Stimulated activated naive CD8-positive, alpha-beta T cell treated with anti-CD3 and anti-CD28 coated beads, Interleukin-15, Interleukin-2, amounts not matched to agents 100 U/mL and 50 U/mL, for 24 hours (primary cell): Measurements from ENCODE around the gene KCNJ14.

Experiments
- ATAC-seq: fragments of 150-1000 bp; cut with Tn5 transposase; one replicate; pipeline ENCODE4 v1.10.0; 2021
- DNase-seq: peaks from one replicate; pipeline ENCODE4 v3.0.0; 2021

KCNJ14 gene

DNA sequence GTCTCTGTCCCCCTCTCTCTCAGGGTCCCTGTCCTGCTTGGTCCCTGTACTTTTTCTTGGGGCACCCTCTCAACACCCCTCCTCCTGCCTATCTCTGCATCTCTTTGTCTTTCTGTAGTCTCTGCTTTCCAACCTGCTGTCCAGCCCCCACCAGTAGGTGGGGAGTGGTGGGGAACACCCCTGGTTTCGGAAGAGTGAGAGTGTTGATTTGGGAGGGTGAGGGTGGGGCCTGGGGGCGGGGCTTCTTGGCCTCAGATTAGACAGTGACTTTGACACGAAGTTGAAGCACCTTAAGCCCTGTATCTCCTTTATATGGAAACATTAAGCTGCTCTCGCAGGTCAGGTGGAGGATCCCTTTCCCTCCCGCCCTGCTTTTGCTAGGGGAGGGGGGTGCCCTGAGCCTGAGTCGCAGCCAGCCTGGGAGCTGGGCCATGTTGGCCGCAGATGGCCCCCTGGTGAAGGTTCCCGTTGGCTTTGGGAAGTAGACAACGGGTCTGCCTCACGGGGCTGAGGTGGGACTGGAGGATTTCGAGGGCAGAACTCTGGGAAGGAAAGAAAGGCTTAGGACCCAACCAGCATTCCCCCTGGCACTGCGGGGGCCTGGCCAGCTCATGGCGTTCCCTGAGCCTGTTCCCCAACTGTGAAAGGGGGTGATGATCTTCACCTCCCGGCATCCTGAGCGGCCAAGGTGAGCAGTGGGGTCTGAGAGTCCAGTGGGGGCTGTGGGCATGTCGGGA, at the start of gene KCNJ14:
KCNJ14 (plus strand) TSS at position 404 of the 737 bp plus-strand sequence. CDS start 6,151 bp downstream, outside the sequence.
- DNase-seq: no peak
- ATAC-seq: no peak

GRCh38 chr19:48405850-48406249, 49.5 kb upstream of the KCNJ14 start:
- ATAC-seq (no peak), DNase-seq (no peak)

- ATAC-seq (no peak), DNase-seq (no peak)
Measured at GRCh38 chr19:48413879-48414587, 41.3 kb upstream of the KCNJ14 start.

DNA sequence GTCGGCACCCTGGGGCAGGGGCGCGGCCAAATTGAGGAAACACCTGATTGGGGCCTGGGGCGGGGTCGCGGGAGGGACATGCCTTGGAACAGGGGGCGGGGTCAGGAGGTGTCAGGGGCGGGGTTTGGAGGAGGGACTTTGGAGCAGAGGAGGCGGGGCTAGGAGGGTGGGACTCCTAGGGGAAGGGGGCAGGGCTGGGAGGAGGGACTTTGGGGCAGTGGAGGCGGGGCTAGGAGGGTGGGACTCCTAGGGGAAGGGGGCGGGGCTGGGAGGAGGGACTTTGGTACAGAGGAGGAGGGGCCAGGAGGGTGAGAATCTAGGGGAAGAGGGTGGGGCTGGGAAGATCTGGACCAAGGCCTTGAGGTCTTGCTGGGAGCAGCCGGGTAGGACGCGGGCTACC, 40.0 kb upstream of the KCNJ14 start:
- peak; percentile 81 for DNase-seq
- ATAC-seq: peak; percentile 39

- ATAC-seq (no peak), DNase-seq (no peak)
Measured at GRCh38 chr19:48415806-48416221, 39.6 kb upstream of the KCNJ14 start.

GRCh38 chr19:48417421-48417820, 38.0 kb upstream of the KCNJ14 start:
- DNase-seq: no peak
- ATAC-seq: no peak

DNA sequence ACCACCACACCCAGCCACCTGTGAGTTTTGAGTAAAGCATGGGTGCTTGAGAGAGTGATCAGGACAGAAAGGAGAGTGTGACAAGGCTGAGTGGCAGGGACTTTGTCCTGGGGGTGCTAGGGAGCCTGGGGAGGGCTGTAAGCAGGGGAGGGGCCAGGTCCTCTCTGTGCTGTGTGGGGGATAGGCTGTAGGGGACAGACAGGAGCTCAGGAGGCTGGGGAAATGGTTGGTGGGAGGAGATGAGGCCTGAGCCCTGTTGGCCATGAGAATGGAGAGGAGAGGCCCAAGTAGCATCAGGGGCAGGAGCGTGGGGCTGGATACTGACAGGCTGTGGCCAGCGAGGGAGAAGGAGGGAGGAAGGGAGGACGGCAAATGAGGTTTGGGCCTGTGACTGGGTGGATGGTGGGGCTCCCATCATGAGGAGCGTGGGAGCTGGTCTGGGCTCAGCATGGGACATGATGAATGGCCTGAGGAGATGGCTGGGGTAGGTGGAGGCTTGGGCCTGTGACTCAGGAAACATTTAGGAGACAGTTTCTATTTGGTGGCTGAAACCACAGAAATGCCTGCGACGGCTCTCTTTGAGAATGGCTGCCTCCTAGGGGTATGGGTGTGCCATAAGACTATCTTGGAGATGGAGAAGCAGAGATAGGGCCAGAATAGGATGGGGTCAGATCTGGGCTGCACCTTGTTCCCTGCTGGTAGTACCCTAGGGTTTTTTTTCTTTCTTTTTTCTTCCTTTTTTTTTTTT, 36.9 kb upstream of the KCNJ14 start:
- DNase-seq (peak; percentile 39), ATAC-seq (peak; percentile 53)

DNA sequence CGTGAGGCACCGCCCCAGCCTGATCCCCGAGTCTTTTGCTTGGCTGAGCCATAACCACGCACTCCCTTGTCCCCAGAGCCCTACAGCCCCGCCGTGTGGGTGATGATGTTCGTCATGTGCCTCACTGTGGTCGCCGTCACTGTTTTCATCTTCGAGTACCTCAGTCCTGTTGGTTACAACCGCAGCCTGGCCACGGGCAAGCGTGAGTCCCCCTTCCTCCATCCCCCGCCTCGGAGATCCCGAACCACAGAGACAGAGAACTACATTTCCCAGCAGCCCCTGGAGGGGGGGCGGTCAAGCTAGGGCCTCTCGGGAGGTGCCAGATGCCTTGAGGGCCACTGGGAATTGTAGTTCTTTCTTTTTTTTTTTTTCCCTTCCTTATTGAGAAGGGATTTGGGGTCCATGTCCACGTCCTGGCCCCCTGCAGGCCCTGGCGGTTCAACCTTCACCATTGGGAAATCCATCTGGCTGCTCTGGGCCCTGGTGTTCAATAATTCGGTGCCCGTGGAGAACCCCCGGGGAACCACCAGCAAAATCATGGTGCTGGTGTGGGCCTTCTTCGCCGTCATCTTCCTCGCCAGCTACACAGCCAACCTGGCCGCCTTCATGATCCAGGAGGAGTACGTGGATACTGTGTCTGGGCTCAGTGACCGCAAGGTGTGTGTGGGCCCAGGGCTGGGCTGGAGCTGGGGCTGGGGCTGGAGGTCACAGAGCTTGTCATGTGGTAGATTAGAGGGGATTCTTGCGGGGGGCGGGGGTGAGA, 36.0 kb upstream of the KCNJ14 start:
- DNase-seq: peak; percentile 82

DNA sequence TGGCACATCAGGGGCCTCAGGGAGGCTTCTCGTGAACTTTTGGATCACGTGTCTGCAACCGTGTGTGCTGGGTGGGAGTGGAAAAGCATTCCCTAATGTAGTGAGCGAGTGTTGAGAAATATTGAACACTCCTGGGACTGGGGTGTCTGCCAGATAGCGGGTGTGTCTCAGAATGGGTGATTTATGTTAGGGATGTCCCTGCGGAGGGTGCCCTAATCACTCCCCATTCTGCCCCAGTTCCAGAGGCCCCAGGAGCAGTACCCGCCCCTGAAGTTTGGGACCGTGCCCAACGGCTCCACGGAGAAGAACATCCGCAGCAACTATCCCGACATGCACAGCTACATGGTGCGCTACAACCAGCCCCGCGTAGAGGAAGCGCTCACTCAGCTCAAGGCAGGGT, 33.8 kb upstream of the KCNJ14 start:
- DNase-seq (no peak), ATAC-seq (no peak)

More for the DNA sequence above, 36.0 kb upstream of the KCNJ14 start:
- peak; percentile 83 for ATAC-seq

DNA sequence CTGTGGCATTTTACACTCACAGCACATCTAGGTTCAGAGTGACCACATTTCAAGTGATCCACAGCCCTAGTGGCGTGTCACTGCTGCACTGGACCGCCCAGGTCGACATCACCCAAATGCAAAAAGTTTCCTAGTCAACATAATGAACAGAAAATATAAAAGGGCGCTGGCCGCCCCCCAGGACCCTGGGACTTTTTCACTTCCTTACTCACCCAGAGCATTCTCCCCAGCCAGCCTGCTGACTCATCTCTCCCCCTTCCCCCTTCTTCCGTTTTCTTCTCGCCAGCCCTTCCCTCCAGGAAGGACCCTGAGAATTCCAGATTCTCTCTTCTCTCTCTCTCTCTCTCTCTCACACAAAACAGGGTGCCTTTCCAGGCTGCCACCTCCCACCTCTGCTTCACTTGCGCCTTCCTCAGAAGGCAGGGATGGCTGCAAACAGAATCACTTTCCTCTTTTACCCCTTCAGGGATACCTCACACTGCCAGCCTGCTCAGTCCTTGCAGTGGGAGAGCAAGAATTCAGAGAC, 30.6 kb upstream of the KCNJ14 start:
- DNase-seq (no peak), ATAC-seq (peak; percentile 65)

GRCh38 chr19:48428670-48429069, 26.7 kb upstream of the KCNJ14 start:
- ATAC-seq: peak; percentile 23
- DNase-seq: no peak

DNA sequence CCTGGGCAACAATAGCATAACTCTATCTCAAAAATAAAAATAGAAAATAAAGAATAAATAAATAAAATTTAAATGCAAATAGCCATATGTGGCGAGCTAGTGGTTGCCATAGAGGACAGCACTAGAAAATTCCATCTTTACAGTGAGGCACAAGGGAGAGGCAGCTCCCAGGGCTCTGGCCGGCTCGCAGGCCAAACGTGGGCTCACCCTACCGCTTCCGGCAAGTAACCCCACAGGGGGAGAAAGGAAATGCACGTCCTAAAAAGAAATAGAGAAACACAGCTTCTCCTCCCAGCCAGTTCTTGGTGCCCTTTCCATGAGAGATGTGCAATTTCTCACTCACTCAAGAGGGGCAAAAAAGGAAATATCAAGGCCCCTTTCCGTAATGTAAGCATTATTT, 22.0 kb upstream of the KCNJ14 start:
- DNase-seq (no peak), ATAC-seq (no peak)

DNA sequence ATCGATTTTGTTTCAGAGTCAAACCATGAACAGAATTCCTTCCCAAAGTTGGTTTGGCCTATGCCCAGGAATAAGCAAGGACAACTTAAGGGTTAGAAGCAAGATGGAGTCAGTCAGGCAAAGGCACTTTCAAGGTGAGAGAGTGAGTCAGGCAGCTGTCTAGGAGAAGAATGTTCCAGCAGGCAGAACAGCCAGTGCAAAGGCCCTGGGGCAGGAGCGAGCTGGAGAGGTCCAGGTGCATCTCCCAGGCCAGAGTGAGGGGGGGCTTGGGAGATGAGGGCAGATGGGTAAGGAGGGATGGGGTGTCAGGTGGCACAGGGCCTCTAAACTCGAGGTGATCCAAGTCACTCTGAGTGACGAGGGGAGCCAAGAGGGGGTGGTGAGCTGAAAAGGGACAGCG, 18.8 kb upstream of the KCNJ14 start:
- ATAC-seq: no peak

DNA sequence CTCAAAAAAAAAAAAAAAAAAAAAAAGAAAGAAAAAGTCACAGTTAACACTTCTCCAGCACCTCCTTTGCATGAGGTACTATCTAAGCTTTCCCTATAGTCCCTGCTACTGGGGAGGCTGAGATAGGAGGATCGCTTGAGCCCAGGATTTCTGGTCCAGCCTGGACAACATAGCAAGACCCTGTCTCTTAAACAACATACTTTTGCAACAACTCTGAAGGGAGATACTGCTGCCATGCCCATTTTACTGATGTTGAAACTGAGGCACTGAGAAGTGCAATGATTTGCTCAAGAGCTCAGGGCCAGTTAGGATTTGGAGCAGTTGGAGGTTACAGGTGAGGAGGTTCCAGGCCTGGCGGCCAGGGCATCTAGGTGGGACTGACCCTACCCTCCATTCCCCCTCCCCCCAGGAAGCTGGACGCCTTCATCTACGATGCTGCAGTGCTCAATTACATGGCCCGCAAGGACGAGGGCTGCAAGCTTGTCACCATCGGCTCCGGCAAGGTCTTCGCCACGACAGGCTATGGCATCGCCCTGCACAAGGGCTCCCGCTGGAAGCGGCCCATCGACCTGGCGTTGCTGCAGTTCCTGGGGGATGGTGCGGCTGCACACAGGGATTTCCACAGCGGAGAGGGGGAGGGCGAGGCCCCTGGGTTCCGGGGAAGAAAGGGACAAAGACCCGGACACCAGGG, 13.9 kb upstream of the KCNJ14 start:
- ATAC-seq: no peak

More for the DNA sequence above, 18.8 kb upstream of the KCNJ14 start:
- no peak for DNase-seq

DNA sequence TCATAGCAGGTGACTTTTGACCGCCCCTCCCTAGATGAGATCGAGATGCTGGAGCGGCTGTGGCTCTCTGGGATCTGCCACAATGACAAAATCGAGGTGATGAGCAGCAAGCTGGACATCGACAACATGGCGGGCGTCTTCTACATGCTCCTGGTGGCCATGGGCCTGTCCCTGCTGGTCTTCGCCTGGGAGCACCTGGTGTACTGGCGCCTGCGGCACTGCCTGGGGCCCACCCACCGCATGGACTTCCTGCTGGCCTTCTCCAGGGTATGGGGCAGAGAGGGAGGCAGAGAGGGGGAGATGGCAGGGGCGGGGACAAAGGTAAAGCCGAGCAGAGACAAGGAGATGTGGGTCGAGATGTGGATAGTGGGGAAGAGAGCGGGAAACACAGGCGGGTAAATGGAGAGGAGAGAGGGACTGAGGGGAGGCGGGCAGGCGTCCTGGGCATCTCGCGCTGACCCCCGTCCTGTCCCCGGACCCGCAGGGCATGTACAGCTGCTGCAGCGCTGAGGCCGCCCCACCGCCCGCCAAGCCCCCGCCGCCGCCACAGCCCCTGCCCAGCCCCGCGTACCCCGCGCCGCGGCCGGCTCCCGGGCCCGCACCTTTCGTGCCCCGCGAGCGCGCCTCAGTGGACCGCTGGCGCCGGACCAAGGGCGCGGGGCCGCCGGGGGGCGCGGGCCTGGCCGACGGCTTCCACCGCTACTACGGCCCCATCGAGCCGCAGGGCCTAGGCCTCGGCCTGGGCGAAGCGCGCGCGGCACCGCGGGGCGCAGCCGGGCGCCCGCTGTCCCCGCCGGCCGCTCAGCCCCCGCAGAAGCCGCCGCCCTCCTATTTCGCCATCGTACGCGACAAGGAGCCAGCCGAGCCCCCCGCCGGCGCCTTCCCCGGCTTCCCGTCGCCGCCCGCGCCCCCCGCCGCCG, 13.0 kb upstream of the KCNJ14 start:
- no peak for ATAC-seq
- DNase-seq: no peak

More for the DNA sequence above, 13.9 kb upstream of the KCNJ14 start:
- no peak for DNase-seq

- no peak for ATAC-seq
- no peak for DNase-seq
Measured at GRCh38 chr19:48443256-48443655, 12.1 kb upstream of the KCNJ14 start.

- ATAC-seq (no peak), DNase-seq (no peak)
Measured at GRCh38 chr19:48443731-48444128, 11.6 kb upstream of the KCNJ14 start.

GRCh38 chr19:48444129-48444935, 11.0 kb upstream of the KCNJ14 start:
- ATAC-seq (no peak), DNase-seq (no peak)

DNA sequence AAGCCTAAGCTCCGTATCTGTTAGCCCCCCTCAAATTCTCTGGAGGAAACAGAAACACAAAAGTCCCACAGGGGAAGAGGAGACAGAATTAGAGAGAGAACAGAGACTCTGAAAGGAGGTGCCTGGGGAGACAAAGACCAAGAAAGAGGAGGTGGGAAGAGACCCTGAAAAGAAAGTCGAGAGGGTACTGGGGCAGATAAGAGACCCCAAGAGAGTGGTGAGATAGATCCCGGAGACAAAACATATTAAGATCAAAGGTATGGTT, 10.5 kb upstream of the KCNJ14 start:
- no peak for DNase-seq
- ATAC-seq: no peak

DNA sequence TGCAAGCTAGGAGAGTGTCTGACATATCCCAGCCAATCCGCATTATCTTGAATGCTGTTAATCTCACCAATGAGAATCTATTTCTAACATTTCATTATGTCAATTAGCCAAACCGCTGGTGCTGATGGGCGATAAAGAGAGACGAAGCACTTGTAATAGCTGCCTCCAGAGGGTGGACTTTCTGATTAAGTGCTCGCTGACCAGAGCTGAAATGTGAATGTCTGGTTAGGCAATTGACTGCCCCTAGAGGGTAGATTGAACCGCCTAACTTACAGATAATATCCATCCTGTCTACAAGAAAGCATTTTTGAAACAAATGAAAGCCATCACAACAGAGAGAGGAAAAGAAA, 10.1 kb upstream of the KCNJ14 start:
- ATAC-seq: peak; percentile 11
- no peak for DNase-seq
